Measurements from ENCODE around the gene HELT.

DNA sequence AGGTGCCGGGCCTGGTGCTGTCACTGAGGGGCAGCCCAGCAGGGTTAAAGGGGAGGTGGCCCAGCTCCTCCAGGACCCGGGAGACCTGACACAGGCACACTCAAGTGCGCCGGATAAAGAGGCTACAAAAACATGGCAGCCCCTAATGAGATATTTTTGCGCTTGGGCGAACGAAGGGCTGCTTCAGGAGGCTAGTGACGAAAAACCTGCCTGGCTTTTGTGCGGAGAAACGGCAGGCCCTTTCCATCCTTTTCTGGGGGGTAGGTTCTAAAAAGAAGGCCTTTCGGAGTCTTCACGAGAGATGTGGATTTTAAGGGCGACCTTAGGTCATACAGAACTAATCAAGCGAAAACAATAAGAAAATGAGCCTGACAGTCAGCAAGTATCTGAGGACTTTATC is 35.5 kb downstream of the HELT start:
- TF ChIP-seq, protein P1, sequence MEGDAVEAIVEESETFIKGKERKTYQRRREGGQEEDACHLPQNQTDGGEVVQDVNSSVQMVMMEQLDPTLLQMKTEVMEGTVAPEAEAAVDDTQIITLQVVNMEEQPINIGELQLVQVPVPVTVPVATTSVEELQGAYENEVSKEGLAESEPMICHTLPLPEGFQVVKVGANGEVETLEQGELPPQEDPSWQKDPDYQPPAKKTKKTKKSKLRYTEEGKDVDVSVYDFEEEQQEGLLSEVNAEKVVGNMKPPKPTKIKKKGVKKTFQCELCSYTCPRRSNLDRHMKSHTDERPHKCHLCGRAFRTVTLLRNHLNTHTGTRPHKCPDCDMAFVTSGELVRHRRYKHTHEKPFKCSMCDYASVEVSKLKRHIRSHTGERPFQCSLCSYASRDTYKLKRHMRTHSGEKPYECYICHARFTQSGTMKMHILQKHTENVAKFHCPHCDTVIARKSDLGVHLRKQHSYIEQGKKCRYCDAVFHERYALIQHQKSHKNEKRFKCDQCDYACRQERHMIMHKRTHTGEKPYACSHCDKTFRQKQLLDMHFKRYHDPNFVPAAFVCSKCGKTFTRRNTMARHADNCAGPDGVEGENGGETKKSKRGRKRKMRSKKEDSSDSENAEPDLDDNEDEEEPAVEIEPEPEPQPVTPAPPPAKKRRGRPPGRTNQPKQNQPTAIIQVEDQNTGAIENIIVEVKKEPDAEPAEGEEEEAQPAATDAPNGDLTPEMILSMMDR (IDR thresholded peaks at IDR 0.05 in 4 of 5, conservative IDR thresholded peaks at IDR 0.05 in 1 of 5) = no peak
- TF ChIP-seq POLR2A (IDR thresholded peaks at IDR 0.05) = no peak

Measured in gastrocnemius medialis (tissue), 4 donors.